Measurements from ENCODE around the gene TMEM51.

GRCh38 chr1:15261155-15262002, 107.8 kb downstream of the TMEM51 start:
- TF ChIP-seq CTCF (IDR thresholded peaks at IDR 0.05) (no peak), EMX1 (CRISPR knock-in tag; IDR thresholded peaks at IDR 0.05) (no peak)
- TF ChIP-seq, protein P1, sequence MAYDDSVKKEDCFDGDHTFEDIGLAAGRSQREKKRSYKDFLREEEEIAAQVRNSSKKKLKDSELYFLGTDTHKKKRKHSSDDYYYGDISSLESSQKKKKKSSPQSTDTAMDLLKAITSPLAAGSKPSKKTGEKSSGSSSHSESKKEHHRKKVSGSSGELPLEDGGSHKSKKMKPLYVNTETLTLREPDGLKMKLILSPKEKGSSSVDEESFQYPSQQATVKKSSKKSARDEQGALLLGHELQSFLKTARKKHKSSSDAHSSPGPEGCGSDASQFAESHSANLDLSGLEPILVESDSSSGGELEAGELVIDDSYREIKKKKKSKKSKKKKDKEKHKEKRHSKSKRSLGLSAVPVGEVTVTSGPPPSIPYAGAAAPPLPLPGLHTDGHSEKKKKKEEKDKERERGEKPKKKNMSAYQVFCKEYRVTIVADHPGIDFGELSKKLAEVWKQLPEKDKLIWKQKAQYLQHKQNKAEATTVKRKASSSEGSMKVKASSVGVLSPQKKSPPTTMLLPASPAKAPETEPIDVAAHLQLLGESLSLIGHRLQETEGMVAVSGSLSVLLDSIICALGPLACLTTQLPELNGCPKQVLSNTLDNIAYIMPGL (CRISPR knock-in tag; IDR thresholded peaks at IDR 0.05), result no peak
